Measurements from ENCODE around the gene DTNB.
A peak's percentile ranks its signal among the peaks of the same experiment; 100 is the strongest.

GRCh38 chr2:25521665-25522387, 151.6 kb downstream of the DTNB start:
- TF ChIP-seq, protein P1, sequence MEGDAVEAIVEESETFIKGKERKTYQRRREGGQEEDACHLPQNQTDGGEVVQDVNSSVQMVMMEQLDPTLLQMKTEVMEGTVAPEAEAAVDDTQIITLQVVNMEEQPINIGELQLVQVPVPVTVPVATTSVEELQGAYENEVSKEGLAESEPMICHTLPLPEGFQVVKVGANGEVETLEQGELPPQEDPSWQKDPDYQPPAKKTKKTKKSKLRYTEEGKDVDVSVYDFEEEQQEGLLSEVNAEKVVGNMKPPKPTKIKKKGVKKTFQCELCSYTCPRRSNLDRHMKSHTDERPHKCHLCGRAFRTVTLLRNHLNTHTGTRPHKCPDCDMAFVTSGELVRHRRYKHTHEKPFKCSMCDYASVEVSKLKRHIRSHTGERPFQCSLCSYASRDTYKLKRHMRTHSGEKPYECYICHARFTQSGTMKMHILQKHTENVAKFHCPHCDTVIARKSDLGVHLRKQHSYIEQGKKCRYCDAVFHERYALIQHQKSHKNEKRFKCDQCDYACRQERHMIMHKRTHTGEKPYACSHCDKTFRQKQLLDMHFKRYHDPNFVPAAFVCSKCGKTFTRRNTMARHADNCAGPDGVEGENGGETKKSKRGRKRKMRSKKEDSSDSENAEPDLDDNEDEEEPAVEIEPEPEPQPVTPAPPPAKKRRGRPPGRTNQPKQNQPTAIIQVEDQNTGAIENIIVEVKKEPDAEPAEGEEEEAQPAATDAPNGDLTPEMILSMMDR (IDR thresholded peaks at IDR 0.05; ENCODE audit: poor library complexity), result peak; percentile 88
- TF ChIP-seq EZH2 (IDR thresholded peaks at IDR 0.05; ENCODE audit: borderline replicate concordance), result no peak
- TF ChIP-seq EZH2phosphoT487 (IDR thresholded peaks at IDR 0.05; ENCODE audit: low read depth, severe bottlenecking, unreplicated experiment), result no peak
